HCEC 1CT (cell line): ENCODE measurements around the gene GFER.
"Not testable (repeated sequence)": the region's sequence is repeated elsewhere in the genome, so short reads cannot be mapped to it uniquely, and the experiment has no call there.

ENCODE experiments used
- DNase-seq: peaks from one replicate; pipeline ENCODE4 v3.0.0-alpha.2; 2017

GFER gene

DNA sequence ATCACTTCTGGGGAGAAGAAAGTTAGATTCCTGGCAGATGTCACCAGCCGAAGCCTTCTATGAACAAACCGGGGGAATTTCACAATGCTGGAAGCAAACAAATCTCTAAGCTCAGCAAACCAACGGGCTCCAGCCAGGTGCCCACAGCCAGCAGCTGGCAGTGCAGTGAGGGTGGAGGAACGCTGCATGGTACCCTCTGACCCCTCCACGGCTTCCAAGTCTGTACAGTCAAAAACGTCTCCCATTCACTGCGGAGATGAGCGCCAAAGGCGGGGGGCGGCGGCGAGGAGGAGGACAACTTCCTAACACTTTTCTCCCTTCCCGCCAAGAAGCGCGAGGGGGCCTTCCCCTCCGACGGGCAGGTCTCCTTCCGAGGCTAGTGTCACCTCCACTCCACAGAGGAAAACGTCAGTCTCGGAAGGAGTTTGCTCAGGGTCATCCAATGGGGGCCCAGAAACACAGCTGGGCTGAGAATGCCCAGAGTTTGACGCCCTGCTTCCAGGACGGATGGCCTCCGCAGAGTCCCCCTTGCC, 24.7 kb downstream of the GFER start:
- no peak for DNase-seq

DNA sequence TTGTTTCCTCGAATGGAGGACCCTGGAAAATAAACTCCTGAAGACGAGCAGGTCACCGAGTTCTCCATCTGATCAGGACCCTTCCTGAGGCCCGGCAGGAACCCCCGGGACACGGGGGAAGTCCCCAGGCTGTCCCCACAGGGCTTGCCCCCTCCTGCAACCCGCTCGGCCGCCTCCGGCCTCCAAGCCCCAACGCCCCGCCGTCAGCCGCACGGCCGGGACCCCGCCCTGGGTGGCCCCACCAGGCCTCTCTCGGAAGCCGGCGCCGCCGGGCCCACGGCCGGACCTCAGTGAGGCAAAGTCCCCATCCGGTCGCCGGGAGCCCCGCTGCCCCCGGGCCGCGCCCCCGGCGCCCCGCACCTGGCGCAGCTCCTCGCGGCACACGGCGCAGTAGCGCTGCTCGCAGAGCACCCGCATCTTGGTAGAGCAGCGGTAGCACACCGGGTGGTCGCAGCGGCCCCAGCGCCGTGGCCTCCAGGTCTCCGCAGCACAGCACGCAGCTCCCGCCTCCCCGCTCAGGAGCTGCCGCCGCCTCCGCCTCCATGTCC, 25.2 kb downstream of the GFER start:
- DNase-seq = no peak

DNA sequence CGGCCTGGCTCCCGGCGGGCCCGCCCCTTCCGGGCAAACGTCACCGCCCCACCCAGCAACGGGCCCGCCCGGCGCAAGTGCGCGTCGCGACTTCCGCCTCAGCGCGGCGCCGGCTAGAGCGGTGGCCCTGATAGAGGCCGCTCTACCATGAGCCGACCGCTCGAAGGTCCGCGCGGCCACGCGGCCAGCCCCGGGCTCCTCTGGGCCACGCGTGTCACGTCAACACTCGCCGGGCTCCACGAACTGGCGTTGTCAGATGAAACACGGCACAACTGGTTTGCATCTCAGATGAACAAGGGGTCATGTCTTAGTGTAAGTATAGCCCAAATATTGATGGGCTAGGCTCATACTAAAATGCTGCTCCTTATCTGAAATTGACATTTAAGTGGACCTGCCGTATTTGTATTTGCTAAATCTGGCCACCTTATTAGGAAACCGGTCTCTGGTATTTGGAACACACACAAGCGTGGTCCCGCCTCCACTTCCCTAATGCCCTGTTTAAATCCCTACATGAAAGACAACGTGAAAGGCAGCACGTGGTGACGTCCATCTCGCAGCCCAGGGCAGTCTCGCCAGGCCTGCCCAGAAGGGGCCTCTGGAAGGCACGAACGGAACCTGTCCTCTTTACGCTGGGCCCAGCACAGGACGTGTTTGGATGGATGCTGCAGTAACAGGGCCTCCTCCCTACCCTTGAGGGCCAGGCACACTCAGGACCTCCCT, 26.0 kb downstream of the GFER start, which contains the start of gene ZNF598:
ZNF598 (minus strand) TSS at position 31 of the 720 bp plus-strand sequence.
- DNase-seq = peak; percentile 88

DNA sequence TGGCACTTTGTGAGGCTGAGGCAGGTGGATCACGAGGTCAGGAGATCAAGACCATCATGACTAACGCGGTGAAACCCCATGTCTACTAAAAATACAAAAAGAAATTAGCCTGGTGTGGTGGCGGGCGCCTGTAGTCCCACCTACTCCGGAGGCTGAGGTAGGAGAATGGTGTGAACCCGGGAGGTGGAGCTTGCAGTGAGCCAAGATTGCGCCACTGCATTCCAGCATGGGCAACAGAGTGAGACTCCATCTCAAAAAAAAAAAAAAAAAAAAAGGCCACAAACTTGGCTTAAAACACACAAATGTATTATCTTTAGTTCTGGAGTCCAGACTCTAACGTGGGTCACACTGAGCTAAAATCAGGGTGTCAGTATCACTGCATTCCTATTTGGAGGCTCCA, 27.7 kb downstream of the GFER start:
- DNase-seq = not testable (repeated sequence)

DNA sequence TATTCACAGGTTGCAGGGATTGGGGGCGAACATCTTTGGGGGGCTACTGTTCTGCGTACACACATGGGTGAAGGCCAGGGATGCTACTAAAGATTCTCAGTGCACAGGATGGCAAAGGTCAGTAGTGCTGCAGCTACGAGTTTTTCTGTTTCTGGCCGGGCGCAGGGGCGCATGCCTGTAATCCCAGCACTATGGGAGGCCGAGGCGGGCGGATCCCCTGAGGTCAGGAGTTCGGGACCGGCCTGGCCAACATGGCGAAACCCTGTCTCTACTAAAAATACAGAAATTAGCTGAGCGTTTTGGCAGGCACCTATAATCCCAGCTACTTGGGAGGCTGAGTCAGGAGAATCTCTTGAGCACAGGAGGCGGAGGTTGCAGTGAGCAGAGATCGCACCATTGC, 29.5 kb downstream of the GFER start:
- no peak for DNase-seq

DNA sequence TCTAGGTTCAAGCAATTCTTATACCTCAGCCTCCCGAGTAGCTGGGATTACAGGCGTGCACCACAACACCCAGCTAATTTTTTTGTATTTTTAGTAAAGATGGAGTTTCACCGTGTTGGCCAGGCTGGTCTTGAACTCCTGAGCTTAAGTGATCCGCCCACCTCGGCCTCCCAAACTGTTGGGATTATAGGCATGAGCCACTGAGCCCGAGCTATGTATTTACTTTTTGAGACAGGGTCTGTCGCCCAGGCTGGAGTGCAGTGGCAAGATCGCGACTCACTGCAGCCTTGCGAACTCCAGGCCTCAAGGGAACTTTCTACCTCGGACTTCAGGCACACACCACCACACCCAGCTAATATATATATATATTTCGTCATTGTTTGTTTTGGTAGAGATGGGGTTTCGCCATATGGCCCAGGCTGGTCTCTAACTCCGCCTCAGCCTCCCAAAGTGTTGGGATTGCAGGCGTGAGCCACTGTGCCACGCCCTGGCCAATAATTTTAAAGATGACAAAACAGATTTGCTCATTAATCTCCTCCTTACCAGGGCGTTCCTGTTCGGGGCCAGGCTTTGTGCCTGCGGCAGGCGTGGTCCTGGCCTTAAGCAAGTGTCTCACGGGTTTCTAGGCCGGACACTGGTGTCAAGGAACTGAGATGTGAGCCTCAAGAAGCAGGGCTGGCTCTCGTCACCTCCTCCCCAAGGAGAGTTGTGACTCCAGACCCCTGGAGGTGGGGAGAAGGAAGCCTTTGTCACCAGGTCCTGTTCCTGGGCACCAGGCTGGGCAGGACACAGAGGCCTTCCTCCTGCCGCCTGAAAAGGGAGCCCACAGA, 31.3 kb downstream of the GFER start:
- DNase-seq = peak; percentile 87

DNA sequence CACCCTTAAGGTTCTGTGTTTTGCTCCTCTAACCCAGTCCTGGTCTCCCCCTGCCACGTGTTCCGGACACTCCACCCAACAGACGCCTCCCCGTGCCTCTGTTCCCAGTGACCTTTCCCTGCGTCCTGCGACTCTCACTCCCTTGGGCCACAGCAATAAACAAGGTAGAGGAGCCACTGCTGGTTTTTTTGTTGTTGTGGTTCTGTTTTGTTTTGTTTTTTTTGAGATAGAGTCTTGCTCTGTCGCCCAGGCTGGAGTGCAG, 31.9 kb downstream of the GFER start:
- no peak for DNase-seq

DNA sequence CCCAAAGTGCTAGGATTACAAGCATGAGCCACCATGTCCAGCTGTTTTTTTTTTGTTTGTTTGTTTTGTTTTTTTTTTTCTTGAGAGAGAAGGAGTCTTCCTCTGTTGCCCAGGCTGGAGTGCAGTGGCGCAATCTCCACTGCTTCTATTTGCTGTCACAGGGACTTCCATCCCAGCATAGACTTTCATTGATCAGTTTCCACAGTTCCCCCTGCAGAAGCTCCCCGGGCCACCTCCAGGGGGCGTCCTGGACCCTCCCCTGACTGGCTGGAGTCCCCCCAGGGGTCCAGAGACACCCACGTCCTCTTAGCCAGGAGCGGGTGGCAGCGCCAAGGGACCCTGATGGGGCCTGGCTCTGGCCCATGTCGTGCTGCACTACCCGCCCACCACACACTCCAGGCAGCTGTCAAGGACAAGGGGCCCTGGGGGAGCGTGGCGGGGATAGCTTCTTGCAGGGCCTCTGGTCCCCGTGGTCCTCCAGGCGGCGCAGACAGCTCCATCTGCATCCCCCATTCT, 32.5 kb downstream of the GFER start:
- DNase-seq = no peak

DNA sequence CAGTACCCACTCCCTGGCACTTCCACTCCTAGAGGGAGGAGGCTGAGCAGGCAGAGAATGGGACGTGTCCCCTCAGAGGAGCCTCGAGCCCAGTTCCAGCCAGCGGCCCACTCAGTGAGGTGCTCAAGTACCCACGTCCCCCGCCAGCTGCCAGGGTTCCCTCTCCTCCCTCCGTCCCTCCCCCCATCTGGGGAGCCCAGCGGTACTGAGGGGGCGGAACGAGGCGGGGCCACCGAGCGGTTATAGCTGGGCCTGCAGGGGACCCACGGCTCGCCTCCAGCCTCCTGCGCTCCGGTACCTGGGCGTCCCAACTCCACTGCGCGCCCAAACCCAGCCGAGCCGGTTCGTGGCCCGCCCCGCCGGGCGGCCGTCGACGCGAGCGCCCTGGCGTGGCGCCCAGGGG, 35.5 kb downstream of the GFER start, which contains the start of gene NPW:
NPW (plus strand) TSS at position 268 of the 403 bp plus-strand sequence.
- no peak for DNase-seq

DNA sequence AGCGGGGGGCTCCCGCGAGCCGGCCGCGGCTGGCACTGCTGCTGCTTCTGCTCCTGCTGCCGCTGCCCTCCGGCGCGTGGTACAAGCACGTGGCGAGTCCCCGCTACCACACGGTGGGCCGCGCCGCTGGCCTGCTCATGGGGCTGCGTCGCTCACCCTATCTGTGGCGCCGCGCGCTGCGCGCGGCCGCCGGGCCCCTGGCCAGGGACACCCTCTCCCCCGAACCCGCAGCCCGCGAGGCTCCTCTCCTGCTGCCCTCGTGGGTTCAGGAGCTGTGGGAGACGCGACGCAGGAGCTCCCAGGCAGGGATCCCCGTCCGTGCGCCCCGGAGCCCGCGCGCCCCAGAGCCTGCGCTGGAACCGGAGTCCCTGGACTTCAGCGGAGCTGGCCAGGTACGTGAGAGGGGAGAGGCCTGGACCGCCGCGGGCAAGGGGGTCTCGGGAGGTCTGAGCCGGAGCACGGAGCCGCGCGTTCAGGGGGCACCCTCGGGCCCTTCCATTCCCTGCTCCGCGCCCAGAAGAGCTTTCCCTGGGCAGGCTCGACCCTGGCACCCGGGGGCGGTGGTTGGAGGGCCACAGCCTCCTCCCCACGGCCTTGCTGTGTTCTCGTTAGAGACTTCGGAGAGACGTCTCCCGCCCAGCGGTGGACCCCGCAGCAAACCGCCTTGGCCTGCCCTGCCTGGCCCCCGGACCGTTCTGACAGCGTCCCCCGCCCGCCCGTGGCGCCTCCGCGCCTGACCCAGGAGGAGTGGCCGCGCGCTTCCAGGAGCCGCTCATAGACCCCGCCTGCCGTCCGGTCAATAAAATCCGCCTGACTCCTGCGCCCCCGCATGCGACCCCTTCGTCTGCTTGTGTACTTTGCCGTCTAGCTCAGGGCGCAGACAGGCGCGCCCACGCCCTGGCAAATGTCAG, 36.2 kb downstream of the GFER start:
- no peak for DNase-seq

DNA sequence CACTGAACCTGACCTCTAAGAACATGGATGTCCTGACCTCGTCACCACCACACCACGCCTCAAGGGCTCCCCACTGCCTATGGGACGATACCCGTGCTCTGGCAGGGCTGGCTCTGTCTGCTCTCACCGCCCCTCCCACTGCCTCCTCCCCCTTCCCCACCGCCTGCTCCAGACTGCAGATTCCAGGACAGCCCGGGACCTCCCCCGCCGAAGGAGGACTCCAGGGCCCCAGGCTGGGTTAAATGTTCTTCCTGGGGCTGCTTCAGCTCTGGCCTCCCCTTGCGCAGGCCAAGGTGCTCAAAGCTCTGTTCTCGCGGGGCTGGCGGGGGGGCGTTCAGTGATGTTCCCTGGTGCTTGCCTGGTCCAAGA, 38.7 kb downstream of the GFER start:
- DNase-seq = no peak

DNA sequence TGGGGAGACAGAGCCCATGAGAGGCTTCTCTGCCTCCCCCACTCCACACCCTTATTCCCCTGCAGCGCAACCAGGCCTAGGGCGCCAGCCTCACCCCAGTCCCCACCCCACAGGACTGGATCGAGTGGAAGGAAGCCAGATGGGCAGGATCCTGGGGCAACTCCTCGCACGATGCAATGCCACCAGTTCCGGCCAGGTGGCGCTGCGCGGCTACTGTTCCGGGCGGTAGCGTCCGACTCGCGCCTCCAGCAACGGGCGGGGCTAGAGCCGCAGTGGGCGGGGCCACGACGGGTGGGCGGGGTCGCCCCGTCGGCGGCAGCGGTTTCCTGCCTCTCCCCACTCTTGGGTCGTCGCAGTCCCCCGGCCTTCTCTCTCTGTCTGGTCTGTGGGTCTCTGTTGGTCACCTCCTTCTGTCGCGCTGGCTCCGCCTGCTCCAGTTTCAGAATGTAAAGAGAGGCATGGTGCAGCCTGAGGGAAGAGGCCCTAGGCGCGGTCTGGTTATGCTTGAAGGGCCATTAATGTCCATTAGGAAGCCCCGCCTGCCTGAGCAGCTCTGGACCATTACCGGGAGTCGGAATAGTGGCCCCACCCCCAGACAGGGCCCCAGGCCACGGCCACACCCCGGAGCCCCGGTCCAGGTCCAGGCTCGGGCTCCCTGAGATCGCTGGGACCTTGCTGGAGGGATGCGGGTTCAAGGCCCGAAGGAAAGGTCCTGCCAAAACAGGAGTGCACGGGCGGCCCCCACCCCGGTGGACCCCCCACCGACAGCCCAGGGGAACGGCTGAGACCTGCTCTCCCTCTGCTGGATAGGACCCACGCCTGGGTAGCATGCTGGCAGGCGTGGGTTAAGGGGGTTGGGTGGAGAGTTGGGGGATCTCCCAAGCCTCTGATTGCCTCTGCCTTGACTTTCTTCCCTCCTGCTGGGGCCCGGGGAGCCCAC, 39.4 kb downstream of the GFER start:
- DNase-seq = peak; percentile 75

DNA sequence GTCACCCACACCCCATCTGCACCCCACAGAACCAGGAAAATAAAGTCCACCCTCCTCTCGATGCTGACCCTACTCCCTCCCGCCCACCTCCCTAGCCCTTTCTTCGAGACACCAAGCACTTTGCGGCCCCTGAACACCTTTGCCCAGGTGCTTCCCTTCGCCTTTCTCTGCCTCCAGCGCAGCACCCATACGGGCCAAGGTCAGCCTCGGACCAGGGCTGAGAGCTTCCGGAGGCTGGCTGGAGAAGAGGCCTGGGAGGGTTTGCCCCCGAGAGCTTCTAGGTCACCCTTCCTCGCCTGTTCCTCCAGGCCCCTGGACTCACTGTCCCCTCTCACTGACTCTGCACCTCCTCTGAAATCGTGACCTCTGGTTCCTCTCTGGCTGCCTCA, 40.0 kb downstream of the GFER start:
- DNase-seq = no peak

DNA sequence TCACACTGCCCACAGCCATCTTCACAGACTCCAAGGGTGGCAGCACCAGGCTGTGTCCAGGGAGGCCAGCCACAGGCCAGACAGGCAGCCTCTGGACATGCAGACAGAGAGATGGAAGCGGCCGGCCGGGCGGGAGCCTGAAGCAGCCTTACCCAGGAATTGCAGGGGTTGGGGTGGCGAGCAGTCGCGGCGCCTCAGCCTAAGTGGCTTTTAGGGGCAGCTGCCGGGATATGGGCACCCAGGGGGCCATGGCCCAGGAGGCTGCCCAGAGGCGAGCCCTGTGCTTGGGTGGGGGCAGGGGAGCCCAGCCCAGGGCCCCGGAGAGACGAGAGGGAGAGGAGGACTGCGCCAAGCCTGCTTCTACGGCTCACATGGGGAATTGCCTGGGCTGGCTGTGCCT, 41.3 kb downstream of the GFER start:
- DNase-seq = no peak

DNA sequence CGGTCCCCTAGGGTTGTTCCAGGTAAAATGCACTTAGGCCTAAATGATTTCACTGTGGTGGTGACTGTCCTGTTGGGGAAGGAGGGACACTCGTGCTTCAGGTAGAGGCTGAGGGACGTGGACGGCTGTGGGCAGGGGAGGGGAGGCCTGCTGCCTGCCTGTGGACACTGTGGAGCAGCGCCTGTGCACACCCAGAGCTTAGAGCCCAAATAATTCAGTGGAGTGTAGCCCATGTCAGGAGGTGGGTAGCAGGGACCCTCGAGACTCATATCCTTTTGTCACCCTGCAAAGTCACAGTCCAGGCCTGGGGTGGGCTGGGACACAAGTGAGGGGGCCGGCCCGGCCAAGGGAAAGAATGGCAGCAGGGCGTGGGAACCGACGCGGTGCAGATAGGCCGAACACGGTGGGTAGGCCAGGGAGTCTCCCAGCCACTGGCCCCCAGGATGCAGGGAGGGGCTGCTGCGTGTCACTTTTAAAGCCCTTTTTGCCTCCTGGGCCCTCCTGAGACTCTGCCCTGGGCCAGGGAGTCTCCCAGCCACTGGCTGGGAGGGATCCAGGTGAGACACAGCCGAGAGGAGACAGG, 42.0 kb downstream of the GFER start:
- no peak for DNase-seq

DNA sequence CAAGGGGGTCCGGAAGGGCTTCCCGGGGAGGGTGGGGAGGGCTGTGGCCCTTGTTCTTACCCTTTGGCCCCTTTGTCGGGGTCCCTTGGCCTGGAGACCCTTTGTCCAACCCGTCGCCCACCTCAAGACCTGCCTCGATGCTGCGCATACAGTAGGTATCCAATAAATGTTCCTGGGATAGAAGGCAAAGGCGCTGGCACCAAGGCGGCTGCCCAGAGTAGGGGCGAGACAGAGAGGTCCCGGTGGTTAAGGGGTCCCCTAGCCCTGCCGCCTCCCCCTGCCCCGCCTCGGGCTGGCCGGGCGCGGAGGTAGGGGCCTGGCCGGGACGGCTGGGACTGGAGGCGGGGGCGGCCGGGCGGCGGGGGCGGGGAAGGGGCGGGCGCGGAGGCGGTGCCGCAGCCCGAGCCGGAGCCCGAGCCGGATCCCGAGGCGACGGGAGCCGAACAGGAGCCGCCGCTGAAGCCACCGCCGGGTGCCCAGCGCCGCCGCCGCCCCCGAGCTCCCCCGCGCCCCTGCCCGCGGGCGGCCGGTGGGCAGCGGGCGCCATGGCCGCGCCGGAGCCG, 42.5 kb downstream of the GFER start, which contains the start of gene NHERF2:
NHERF2 (plus strand) TSS at position 442 of the 563 bp plus-strand sequence; CDS start at position 546, 104 bp downstream.
- DNase-seq = no peak

DNA sequence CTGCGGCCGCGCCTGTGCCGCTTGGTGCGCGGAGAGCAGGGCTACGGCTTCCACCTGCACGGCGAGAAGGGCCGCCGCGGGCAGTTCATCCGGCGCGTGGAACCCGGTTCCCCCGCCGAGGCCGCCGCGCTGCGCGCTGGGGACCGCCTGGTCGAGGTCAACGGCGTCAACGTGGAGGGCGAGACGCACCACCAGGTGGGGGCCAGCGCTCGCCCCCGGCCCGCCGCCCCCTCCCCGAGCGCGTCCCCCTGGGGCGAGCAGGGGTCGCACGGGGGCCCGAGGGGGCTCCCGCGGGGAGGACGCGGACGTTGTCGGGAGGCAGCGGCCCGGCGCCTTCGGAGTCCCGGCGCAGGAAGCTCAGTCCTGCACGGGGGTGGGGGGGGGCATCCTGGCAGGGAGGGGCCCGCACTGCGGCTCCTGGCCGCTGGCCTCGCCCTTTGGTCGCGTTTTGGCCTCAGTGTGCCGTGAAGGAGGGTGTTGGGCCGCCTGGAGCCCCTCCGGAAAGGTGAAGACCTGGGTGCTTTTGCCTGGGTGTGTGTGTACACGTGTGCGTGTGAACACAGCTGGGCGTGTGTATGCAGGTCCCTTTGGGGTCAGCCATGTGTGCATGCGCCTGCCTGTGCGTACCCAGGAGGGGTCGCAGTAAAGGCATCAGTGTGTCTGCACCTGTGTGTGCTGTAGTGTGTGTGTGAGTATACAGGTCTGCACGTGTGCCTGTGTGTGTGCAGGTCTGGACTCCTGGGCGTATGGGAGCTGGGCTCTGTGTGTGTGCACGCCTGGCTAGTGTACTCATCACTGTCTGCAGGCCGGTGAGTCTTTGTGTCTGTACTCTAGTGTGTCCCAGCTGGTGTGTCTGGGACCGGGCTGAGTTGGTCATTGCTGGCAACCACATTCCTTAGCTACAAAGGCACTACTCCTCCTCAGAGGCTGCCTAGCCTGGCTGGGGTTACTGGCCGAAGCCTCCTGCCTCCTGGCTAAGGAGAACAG, 43.3 kb downstream of the GFER start:
- peak; percentile 49 for DNase-seq

DNA sequence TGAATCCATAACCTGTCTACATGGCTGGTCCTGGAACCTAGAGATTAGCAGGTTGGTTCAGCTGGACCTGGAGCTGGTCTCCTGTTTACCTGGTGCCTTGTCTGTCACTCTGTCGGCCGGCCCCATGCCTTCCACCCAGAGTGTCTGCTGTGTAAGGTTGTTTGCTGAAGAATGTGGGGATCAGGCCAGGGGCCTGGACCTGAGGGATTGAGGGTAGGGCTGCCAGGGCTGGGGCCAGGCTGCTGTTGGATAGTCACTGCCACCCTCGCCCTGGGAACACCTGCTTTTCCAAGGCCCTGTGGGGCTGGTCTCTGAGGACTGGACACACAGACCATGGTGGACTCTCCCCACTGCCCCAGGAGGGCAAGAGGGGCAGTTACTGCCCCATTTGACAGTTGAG, 44.2 kb downstream of the GFER start:
- DNase-seq = no peak

DNA sequence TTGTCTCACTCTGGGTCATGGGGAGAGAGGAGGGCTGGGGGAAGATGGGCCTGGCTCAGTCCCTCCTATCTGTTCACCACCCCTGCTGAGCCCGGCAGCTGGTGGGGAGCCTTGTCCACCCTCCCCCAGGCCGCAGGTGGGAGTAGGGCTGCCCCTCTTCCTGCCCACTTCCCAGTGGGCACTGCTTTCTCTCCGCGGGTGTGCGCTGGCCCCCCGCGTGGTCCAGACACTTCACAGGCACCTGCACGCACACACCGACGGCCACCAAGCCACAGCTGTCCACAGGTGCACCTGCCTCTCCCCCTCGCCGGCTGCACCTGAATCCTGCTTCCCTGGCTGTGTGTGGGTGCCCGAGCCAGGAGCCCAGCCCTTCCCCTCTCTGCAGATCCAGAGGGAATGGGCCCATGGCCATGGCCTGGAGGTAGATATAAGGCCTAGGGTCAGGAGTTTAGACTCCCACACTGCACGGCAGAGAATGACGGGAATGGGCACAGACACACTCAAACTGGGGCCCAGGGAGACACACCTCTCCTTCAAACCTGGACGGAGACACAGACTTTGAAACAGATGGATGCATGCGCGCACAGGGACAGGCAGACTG, 44.7 kb downstream of the GFER start:
- no peak for DNase-seq
